PC-9 (cell line): ENCODE measurements around the gene FAM89B.

Experiments used
- EZH2 ChIP-seq: fragments of 200-600 bp; sonication (generic); IDR thresholded peaks from 2 replicates; pipeline ENCODE4 v1.8.0; 2017; ENCODE audit warnings: antibody characterized with exemption, low read depth
- TF ChIP-seq, protein P1 (sequence below): fragments of 200-600 bp; sonication (generic); conservative IDR thresholded peaks from 2 replicates; pipeline ENCODE4 v1.6.1; 2017; ENCODE audit warnings: mixed run types, antibody characterized with exemption, mild to moderate bottlenecking, moderate library complexity

DNA sequence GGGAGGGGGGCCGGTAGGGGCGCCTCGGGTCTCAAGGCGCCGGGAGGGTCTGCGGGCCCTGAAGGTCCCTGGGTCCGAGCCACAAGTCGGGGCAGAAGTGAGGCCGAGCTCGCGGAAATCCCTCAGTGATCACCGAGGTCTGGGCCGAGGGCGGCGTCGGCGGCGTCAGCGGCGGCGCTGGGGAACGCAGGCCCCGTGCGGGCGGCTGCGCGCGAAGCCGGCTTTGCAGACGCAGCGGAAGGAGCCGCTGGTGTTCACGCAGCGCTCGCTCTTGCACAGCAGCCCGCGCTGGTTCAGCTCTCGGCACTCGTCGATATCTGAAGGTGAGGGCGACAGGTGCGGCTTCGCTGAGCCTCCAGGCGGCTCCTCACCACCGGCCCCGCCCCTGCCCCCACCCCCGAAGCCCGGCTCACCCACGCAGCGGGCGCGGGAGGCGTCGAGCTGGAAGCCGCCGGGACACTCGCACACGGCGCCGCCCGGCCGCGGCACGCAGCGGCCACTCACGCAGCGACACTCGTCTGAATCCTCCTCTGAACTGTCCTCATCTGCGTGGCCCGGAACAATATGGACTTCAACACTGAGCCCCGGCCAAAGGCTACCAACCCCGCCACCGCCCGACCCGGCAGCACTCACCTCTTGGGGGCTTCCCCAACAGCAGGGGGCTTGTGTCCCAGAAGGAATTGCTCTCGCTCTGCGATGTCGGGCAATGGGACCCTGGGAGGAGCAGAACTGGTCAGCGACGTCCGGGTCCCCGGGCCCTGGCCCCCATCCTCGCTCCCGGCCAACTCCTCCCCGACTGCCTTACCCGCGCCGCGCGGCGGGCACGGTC lies 33.2 kb upstream of the FAM89B start:
- TF ChIP-seq, protein P1, sequence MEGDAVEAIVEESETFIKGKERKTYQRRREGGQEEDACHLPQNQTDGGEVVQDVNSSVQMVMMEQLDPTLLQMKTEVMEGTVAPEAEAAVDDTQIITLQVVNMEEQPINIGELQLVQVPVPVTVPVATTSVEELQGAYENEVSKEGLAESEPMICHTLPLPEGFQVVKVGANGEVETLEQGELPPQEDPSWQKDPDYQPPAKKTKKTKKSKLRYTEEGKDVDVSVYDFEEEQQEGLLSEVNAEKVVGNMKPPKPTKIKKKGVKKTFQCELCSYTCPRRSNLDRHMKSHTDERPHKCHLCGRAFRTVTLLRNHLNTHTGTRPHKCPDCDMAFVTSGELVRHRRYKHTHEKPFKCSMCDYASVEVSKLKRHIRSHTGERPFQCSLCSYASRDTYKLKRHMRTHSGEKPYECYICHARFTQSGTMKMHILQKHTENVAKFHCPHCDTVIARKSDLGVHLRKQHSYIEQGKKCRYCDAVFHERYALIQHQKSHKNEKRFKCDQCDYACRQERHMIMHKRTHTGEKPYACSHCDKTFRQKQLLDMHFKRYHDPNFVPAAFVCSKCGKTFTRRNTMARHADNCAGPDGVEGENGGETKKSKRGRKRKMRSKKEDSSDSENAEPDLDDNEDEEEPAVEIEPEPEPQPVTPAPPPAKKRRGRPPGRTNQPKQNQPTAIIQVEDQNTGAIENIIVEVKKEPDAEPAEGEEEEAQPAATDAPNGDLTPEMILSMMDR = no peak
- no peak for TF ChIP-seq EZH2
